NB4 (cell line): ENCODE data around the gene TMEM178B.

Experiments used
- CTCF ChIP-seq: IDR thresholded peaks from one replicate; pipeline ENCODE4 v1.5.1; 2012; ENCODE audit warnings: low read depth, low read length
- MYC ChIP-seq: IDR thresholded peaks from 2 replicates; pipeline ENCODE4 v1.6.1; 2011; ENCODE audit warnings: low read depth, low read length
- POLR2A ChIP-seq: IDR thresholded peaks from 2 replicates; pipeline ENCODE4 v1.6.1; 2011; ENCODE audit warnings: mild to moderate bottlenecking; ENCODE audit not compliant: insufficient read length; ENCODE audit errors: extremely low read depth

DNA sequence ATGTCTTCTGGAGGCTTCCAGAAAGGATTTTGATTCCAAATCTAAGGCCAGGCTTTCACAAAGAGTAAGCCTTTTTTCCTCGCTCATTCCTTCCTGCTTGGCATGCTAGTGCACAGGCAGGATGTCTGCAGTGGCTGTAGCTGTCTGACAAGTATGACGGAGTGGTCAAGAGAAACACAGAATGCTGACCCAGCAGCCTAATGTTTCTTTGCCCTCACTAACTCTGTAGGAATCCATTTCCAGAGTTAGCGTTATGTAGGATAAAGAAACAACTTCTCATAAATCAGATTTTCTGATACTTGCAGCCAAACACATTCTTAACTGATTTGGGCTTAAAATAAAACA, 286.5 kb downstream of the TMEM178B start:
- TF ChIP-seq POLR2A (no peak), CTCF (no peak), MYC (no peak)
